GM04503 (cell line): Measurements from ENCODE around the gene MAB21L4.

Experiments
- DNase-seq: peaks from one replicate; pipeline ENCODE4 v3.0.0-alpha.2; 2012; ENCODE audit warnings: low read depth

MAB21L4 gene

DNA sequence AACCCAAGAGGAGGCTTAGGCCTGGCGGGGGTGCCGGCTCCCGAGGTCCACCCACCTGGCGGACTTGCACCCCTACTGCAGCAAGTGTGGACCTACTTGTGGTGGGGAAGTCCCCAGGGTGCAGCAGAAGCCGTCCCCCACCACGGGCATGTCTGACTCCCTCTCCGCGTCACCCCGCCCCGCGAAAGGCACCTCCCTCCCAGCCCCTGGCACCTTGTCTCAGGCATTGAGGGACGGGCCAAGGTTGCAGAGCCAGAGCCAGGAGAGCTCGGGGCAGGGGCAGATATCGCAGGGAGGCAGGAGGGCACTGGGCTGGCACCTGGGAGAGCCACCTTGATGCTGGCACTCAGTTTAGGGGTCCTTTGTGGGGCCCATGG, 29.2 kb upstream of the MAB21L4 start:
- no peak for DNase-seq

DNA sequence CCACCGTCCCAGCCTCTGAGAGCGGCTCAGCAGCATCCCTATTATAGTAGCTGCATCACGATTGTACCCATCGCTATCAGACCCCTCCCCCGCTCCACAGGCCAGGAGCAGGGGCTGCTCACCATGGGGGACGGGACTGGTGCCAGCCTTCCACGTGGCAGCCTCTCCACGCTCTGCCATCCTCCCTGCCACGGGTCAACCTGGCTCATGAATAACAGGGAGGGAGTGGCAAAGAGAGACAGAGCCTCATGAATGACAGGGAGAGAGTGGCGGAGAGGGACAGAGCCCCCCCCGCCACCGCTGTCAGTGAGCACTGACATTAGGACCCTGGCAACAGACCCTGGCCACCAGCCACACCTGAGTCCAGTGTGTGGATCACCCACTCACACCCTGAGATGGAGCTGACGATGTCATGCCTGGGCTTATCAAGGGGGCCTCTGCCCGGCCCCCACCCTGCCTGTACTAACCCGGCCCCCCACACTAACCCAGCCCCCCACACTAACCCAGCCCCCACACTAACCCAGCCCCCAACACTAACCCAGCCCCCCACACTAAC, 27.1 kb upstream of the MAB21L4 start:
- no peak for DNase-seq

DNA sequence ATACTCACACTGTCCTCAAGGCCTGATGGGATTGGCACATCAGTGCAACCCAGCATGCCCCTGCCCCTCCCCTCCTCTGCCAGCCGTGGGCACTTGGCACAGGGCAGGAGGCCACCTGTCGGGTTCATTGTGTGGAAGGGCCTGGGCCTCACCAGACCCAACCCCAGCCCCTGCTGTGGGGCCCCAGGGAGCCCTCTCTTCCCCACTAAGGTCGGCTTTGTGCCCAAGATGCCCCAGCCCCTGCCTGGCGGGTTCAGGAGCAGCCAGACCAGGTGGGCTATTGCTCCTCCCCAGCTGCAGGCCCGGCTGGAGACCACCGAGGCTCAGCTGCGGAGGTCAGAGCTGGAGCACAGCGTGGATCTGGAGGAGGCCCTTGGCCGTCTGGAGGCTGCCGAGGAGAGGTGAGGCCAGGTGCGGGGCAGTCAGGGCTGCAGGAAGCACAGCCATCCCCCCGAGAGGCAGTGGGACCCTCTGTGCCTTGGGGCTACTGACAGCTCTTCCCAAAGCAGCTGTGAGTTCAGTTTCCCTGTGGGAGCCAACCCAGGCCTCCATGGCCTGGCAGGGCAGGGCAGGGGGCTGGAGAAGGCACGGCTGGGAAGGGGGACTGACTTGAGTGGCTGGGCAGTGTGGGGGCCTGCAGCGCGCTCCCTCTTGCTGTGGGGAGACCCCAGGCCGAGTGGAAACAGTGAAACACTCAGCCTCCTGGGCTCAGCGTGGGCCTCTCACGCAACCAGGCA, 26.5 kb upstream of the MAB21L4 start:
- DNase-seq = no peak

DNA sequence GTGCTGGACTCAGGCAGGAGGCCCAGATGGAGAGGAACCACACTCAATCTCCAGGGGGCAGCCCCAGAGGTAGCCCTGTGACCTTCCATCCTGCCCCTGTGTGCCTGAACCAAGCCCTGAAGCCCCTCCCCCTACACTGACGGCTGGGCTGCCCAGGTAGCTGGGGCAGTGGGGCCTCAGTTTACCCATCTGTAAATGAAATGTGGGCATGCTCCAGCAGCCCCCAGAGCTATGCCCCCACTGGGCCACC, 26.0 kb upstream of the MAB21L4 start:
- DNase-seq = no peak

DNA sequence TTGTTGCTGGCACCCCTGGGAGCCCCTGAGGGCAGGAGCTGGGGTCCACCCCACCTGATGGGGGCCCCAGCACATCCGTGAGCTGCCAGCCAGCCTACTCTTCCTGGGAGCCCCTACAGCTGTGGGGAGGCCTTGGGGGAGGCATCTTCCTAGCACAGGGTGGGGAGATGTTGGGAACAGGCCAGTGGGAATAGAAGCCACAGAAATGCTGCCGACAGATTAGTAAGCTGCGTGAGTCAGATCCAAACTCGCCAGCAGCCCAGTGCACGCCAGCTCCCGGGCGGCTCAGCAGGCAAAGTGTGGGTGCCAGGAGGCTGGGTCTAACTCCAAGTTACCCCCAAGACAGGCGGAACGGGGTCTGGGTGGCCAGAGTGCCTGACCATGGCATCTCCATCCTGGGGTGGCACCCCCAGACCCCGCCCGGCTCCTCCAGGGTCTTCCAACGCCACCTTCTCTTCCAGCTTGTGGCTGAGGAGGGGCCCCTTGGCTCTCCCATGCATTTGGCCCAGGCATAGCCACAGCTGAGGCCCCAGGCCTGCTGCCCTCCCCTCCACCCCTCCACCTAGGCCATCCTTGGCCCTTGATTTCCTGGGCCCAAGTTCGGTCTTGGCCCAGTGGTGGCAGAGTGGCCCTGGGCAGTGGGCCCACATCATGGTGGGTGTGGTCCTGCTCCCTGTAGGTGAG, 25.5 kb upstream of the MAB21L4 start:
- peak; percentile 86 for DNase-seq

DNA sequence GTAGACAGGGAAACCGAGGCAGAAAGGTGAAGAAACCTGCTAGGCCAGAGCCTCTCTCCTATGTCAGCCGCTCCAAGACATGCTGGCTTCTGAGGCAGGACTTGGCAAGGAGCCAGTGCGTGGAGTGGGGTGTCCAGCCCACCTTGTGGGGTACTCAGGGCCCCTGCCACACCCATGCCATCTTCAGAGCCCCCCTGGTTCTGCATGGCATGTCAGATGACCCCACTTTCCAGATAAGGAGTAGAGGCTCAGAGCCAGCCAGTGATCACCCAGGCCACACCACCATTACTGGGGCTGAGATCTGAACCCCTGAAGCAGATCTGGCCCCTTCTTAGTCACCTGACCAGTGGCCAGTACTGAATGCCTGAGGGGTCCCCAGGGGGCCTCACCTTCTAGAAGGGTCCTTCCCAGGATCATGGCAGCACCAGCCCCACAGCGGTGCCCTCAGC, 24.9 kb upstream of the MAB21L4 start:
- no peak for DNase-seq

DNA sequence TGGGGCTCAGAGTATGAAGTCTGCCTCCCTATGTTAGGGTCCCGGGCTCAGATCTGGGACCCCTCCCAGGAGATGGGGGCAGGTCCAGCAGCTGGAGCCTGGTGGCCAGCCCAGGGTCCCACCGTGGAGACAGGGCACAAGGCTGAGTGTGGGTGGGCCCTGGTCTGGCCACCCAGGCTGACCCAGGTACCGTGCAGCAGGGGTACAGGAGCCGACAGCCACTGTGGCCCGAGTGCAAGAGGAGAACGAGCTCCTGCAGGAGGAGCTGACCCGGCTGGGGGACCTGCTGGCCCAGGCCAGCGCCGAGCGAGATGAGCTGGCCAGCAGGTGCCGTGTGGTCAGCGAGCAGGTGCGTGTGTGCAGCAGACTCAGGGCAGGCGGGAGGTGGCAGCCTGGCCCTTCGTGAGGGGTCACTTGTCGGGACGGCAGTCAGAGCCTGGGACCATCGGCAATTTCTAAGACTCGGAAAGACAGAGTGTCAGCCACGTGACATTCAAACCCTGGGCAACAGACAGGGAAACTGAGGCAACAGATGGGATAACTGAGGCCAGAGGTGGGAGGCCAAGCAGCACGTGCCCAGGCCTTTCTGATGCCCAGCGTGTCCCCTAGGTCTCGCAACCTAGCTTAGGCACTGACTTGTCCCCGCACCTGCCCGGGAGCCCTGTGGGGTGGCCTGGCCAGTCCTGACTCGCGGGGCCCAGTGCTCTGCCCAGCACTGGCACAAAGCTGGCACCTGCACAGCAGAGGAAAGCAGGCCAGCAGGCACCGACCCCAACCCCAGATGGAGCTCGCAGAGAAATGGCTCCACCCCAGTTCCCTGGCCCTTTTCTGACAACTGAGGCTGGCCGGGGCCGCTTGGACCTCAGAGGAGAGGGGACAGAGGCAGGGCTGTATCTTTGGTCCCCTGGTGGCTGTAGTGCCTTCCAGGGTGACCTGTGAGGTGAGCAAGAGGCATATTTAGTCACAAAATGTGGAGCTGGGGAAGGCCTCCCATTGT, 24.1 kb upstream of the MAB21L4 start:
- no peak for DNase-seq

DNA sequence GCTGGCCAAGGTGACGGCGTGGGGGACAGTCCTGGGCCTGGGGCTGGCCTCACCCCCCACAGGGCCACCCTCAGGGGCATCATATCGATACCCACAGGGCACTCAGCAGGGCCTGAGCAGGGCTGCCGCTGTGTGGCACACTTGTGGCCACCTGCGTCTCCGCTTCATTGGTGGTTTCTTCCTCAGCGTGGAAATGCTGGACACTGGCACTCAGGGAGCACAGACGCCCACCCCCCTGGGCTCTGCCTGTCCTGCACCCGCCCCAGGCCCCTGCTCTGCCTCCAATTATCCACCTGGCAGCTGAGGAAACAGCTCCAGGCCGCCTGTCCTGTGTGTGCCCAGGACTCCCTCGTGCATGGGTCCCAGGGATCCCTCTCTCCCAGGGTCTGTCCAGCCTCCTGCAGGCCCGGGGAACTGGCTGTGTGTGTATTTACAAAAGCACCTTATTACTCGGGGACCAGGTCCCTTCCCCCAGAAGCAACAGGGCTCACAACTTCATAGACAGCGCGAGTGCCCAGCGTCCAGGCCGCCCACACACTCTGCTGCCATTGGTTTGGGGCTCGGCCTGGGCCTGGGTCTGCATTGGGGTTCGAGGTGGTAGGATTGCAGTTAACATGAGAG, 23.3 kb upstream of the MAB21L4 start:
- no peak for DNase-seq

DNA sequence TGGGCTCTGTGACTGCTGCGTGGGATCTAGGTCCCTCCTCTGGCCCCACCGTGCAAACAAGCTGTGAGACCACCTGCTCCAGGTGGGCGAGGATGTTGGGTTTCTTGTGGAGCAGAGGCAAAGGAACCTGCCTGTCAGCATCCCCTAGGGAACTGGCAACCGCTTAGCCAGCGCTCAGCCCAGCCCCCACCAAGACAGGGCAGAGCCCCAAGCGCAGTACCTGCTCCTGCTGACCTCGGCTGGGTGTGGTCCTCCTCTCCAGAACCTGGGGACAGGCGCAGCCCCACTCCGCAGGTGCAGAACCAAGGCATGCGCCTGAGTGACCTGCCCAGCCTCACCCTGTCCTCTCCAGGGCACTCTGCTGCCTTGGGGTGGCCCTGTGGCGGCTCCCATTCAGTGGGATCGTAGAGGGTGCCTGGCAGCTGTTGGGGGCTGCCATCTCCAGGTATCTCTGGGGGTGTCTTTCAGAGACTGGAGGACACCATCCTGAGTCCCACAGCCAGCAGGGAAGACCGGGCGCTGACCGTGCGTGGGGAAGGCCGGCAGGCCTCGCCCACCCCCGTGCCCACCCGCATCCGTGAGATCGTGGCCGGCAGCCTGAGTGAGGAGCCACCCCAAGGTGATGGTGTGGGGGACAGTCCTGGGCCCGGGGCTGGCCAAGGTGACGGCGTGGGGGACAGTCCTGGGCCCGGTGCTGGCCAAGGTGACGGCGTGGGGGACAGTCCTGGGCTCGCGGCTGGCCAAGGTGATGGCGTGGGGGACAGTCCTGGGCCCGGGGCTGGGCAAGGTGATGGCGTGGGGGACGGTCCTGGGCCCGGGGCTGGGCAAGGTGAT, 22.5 kb upstream of the MAB21L4 start:
- DNase-seq = no peak

DNA sequence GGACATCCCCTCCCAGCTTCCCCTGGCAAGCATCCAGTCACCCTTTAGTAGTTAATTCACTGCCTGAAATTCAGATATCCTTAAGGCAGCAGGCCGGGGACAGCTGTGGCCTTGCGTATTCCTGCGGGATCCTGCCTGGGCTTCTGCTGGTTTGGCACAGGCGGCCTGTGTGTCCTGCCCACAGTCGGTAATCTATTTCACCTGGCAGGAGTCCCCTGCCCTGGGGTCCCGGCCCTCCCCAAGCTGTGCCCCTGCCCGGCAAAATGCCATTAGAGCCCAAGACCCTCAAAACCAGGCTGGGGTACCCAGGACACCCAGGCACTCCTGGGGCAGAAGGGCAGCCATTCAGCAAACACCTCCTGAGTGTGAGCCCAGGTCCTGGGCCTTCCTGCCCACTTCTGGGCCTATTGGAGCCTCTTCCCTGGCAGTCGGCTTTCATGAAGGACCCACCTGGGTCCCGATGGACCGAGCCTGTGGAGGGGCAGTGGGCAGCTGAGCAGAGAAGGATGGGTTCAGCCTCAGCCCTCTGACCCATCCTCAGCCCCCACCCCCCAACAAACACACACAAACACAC, 21.8 kb upstream of the MAB21L4 start:
- no peak for DNase-seq

DNA sequence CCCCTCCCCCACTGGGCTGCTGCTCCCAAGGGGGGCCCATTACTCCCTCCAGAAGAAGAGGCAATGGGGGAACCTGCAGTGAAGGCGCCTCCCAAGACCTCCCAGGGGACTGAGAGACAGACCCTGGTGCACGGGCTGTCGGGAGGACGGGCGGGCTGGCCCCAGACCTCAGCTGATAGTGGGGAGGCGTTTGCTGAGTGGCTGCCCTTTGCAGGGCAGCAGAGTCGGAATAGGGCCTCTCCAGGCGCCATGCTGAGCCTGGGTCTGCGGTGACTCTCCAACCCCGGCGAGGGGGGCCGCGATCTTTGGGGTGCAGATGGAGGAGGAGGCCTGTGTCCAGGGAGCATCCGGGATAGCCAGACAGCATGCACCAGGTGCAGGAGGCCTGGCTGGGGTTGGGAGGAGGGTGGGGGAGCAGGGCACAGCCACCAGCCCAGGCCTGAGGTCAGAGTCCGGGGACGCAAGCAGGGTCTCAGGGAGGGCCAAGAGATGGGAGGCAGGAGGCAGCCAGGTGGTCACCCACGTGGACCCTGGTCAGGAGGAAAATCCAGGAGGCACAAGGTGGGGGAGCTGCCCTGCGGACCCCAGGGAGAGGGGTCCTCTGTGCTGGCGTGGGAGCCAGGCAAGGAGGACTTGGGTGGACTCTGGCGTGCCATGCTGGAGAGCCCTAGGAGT, 21.2 kb upstream of the MAB21L4 start:
- DNase-seq = no peak

DNA sequence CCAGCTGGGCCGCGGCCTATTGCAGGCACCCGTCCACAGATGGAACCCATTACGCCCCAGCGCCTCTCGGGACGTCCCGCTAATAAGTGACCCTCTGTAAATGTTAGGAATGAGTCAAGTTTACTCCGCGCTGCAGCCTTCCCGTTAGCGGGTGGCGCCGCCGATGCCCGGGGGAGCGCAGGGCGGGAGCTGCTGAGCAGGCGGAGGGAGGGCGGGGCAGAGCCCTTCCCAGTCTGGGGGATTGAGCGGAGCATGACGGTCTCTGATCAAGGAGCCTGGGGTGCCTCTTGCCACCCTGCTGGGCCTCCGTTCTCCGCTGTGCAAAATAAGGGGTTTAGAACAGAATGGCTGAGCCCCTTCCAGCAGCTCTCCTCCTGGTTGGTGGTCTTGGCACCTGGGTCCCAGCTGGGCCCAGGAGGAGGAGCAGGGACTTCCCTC, 20.6 kb upstream of the MAB21L4 start:
- DNase-seq = peak; percentile 61

DNA sequence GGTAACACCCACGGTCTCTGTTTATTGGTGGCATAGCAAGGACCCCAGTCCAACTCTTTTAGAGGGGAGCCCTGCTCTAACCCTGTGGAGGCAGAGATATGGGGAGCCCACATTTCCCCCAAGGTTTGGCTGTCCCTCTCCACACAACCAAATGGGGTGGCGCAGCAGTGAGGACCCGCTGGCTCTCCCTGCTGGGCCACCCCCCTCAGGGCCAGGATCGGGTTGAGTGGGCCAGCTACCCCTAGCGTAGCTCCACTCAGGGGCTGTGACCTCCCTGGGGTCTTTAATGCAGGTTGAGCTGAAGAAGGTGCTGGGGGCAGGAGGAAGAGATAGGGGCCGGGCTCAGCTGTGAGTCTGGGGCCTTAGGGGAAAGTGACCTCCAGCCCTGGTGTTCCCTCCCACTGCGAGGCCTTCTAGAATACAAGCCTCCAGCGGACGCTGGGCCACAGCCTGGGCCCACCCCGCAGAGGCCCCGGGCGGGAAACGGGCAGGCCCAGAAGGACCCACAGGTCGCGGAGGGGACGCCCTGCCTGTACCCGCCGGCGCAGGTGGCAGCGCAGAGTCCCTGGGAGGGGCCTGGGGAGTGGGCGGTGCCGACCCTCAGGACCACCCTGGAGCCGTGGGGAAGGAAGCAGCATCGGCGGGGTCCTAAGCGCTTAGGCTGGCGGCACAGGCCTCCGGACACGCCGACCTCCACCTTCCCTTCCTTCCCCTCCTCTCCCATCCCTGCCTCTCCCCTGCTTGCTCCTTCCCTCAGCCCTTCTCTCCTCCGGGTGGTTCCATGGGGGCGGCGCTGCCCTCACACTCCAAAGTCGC, 19.8 kb upstream of the MAB21L4 start:
- no peak for DNase-seq

DNA sequence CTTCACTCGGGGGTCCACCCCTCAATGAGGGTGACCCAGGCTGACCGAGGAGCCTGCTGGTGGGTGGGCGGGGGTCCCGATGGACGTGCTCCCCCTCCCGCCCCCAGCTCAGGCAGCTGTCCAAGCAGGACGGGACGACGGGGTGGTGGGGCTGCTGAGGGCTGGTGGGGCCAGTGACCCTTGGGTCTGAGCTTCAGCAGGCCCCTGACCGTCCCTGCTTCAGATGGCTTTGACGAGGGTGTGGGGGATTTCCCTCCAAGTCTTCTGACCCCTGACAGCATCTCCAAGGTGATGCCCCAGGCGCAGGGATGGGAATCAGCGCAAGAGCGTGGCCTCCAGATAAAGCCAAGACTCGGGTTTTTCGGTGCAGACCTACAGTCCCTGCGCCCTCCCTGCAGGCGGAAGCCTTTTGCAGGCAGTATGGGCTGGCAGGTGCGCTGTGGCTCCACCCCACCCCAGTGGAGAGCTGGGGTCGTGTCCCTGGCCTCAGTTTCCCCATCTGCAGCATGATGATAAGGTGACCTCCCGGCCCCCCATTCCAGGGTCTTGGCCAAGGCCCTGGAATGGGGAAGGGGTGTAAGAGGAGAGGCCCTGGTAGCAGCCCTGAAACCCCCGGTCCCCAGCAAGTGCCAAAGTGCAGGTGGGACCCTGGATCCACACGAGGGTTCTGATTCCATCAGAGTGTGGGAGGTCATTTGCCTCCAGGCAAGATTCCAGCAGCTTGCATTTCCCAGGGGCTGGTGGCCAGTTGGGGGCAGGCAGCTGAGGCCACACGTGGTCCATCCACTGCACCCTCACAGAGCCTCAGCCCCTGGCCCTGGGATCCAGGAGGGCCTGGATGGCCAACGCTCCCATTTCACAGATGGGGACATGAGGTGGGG, 18.9 kb upstream of the MAB21L4 start:
- DNase-seq = no peak

DNA sequence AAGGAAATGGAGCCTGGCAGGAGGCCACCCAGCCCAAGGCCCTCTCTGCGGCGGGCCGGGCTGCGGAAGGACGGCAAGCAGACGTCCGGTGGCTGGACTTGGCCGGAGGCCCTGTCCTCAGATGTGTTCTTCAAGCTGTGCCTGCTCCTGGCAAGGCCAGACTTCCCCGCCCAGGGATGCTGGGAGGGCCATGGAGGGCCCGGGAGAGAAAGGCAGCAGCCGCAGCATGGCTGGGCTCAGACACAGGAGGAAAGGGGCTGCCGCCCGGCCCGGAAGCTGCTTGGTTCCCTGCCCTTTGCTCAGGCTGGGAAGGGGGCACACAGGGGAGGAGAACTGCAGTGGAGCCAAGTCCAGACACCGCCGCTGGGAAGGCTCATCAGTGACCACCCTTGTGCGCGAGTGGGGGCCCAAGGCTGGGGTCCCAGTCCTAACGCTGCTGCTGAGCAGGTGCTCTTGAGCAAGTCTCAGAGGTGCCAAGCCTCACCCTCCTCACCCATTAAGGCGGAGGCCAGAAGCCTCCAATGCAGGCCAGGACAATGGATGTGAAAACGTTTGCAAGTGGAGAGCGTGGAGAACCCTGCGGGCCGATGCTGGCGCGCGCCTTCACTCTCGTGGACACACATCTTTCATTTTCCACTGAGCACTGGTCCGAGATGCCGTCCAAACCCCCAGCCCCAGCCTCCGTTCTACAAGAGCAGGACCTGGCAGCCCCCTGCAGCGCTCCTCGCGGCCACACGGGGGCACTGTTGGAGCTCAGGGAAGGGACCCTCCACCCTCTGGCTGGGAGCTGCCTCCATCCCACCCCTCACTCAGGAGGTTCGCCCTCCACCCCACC, 18.1 kb upstream of the MAB21L4 start:
- no peak for DNase-seq

DNA sequence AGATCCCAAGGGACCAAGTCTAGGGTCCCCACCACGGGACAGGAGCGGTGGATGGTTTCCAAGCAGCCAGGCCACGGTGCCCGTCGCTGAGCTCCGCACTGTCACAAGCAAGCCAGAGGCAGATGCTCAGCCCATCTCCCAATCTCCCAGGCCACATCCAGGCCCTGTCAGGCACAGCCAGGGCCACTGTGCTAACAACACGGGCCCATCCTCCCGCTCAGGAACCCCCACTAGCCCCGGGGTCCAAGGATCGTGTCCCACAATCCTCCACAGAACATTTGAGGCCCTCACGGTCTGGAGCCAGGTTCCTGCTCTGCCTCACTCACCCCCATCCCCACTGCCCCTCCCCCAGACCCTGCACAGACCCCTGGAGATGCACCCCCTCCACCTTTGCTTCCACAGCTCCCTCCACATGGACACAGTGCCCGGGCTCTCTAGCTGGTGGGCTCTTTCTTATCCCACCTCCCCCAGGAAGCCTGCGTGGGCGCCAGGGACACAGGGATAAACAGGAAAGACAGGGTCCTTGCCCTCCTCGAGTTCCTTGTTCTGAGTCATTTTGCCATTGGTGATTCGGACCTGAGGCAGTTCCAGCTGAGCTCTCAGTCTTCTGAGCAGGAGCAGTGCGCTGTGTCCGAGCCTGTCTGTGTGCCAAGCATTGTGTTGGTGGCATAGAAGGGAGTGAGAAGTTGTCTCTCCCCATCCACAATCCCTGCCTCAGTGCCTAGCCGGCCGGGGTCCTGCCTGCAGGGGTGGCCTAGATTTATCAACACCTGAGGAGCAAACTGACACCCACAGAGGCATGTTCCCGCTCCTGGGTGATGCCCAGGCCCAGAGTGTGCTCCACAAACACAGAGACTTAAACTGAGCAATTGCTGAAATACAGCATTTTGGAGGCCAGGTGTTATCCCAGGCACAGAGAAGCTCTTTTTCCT, 17.2 kb upstream of the MAB21L4 start:
- no peak for DNase-seq
